Measurements from ENCODE around the gene LRIG1. TPM values are rescaled to one million over a fixed set of nuclear protein-coding genes. Genes with fewer than 3 reads are reported as not detected.

Gene LRIG1
- total and polyA plus RNA-seq, 5 donors from 2014 or later, result 46.7 to 81.3 (median 67.3) TPM

DNA sequence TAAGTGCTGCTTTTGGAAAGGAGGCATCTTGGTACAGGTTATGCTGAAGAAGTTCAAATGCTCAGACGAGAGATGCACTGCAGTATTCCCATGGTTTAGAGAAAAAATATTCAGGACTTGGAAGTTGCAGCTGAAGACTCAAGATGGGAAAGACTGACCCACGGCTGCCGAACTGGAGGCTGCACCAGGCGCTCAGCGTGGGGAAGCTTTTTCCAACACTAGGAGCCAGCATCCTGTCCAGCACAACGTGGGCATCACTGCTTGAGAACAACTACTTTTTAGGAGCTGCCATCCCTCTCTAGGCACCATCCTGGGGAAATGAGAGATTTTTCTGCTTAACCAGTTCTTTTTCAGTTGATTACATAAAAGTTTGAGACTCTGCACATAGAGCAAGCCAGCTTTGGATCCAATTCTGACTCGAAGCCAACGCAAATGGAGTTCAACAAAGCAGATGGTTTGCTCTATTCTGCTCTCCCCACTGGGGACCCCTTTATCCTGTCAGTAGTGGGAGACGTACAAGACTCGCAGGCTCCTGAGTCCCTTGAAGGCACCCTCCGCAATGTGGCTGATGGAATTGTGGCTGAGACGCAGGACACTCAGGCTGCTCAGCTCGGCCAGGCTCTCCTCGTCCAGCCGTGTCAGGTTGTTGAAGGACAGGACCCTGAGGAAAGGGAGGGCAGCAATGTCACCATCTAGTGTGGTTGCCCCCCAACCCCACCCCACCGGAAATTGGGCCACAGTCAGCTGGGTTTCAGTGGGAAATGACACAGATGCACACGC, 93.8 kb downstream of the LRIG1 start:
- Mint-ChIP-seq H3K4me3 (no peak overlapping the region), H3K27me3 (no peaks in the 10 kb centered on the region), H3K9me3 (no peaks in the 10 kb centered on the region), H3K36me3 (peaks cover 28% of the 10 kb centered on the region), H3K27ac (no peak overlapping the region), H3K4me1 (peaks cover 0 to 9% (median 6%) of the 10 kb centered on the region in 4 donors)
- no peak overlapping the region for H3K27ac ChIP-seq (ENCODE audit: insufficient read depth, low read length, poor library complexity, severe bottlenecking)
- no peaks in the 10 kb centered on the region for H3K27me3 ChIP-seq (ENCODE audit: control insufficient read depth, insufficient read depth, low read length)
- no peak for DNase-seq
- peaks cover 86% of the 10 kb centered on the region for H3K36me3 ChIP-seq (ENCODE audit: control insufficient read depth, insufficient read depth, low read length)
- no peaks in the 10 kb centered on the region for H3K9me3 ChIP-seq (ENCODE audit: control insufficient read depth in 2 of 2, low read length in 2 of 2)
- H3K4me3 ChIP-seq (ENCODE audit: low read depth, low read length), result no peak overlapping the region
- ATAC-seq (ENCODE audit: low read depth in 2 of 2), result no peak
- H3K4me1 ChIP-seq (ENCODE audit: control insufficient read depth, insufficient read depth, low read length, poor library complexity, severe bottlenecking), result no peaks in the 10 kb centered on the region

DNA sequence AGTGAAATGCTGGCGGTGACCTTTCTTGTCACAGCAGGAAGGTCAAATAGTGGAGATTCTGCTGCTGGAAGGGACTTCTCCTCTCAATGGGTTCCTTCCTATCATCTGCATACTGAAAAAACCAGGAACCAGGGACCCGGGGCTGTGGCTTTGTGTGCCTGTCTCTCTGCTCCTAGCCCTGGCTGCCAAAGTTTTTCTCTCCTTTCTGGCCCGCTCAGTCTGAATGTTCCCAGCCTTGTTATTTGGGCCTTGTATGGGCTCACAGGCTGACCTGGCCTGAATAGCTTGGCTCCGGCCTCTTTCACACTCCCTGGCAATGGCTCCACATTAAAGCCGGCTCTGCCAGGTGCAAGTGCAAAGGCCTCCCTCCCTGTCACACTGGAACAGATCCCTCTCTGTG, 94.7 kb downstream of the LRIG1 start:
- Histone ChIP-seq H3K4me1 (ENCODE audit: control insufficient read depth, insufficient read depth, low read length, poor library complexity, severe bottlenecking) (no peaks in the 10 kb centered on the region), H3K36me3 (ENCODE audit: control insufficient read depth, insufficient read depth, low read length) (peaks cover 85% of the 10 kb centered on the region), H3K27me3 (ENCODE audit: control insufficient read depth, insufficient read depth, low read length) (no peaks in the 10 kb centered on the region), H3K4me3 (ENCODE audit: low read depth, low read length) (no peak overlapping the region), H3K27ac (ENCODE audit: insufficient read depth, low read length, poor library complexity, severe bottlenecking) (no peak overlapping the region), H3K9me3 (ENCODE audit: control insufficient read depth in 2 of 2, low read length in 2 of 2) (no peaks in the 10 kb centered on the region)
- H3K4me3 Mint-ChIP-seq, result no peak overlapping the region
- H3K27me3 Mint-ChIP-seq, result no peaks in the 10 kb centered on the region
- peaks cover 0 to 9% (median 6%) of the 10 kb centered on the region in 4 donors for H3K4me1 Mint-ChIP-seq
- no peak for DNase-seq
- no peak overlapping the region for H3K27ac Mint-ChIP-seq
- no peak for ATAC-seq (ENCODE audit: low read depth in 2 of 2)
- peaks cover 24% of the 10 kb centered on the region for H3K36me3 Mint-ChIP-seq
- no peaks in the 10 kb centered on the region for H3K9me3 Mint-ChIP-seq

DNA sequence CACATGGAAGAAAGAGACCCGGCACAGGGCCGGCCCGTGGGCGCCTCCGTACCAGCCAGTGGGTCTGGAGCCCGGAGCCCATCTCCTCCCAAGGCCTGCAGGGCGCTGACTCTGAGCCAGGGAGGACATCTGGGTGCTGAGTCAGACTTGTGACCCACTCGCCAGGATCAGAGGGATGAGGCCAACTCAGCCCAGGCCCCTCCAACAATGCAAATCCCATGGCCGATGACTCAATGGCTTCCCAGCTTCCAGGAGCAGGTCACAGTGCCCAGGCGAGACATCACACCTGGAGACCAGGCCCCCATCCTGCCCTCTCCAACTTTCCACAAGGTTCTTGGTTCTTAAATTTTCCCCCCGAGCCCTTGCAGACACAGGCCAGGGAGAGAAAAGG, 95.1 kb downstream of the LRIG1 start:
- Histone ChIP-seq H3K9me3 (ENCODE audit: control insufficient read depth in 2 of 2, low read length in 2 of 2) (no peaks in the 10 kb centered on the region), H3K4me3 (ENCODE audit: low read depth, low read length) (no peak overlapping the region), H3K27ac (ENCODE audit: insufficient read depth, low read length, poor library complexity, severe bottlenecking) (no peak overlapping the region), H3K4me1 (ENCODE audit: control insufficient read depth, insufficient read depth, low read length, poor library complexity, severe bottlenecking) (no peaks in the 10 kb centered on the region), H3K36me3 (ENCODE audit: control insufficient read depth, insufficient read depth, low read length) (peaks cover 82% of the 10 kb centered on the region), H3K27me3 (ENCODE audit: control insufficient read depth, insufficient read depth, low read length) (no peaks in the 10 kb centered on the region)
- Mint-ChIP-seq H3K27me3 (no peaks in the 10 kb centered on the region), H3K4me3 (no peak overlapping the region), H3K9me3 (no peaks in the 10 kb centered on the region), H3K4me1 (peaks cover 0 to 9% (median 6%) of the 10 kb centered on the region in 4 donors), H3K27ac (no peak overlapping the region), H3K36me3 (peaks cover 21% of the 10 kb centered on the region)
- DNase-seq (no peak), ATAC-seq (ENCODE audit: low read depth in 2 of 2) (no peak)

DNA sequence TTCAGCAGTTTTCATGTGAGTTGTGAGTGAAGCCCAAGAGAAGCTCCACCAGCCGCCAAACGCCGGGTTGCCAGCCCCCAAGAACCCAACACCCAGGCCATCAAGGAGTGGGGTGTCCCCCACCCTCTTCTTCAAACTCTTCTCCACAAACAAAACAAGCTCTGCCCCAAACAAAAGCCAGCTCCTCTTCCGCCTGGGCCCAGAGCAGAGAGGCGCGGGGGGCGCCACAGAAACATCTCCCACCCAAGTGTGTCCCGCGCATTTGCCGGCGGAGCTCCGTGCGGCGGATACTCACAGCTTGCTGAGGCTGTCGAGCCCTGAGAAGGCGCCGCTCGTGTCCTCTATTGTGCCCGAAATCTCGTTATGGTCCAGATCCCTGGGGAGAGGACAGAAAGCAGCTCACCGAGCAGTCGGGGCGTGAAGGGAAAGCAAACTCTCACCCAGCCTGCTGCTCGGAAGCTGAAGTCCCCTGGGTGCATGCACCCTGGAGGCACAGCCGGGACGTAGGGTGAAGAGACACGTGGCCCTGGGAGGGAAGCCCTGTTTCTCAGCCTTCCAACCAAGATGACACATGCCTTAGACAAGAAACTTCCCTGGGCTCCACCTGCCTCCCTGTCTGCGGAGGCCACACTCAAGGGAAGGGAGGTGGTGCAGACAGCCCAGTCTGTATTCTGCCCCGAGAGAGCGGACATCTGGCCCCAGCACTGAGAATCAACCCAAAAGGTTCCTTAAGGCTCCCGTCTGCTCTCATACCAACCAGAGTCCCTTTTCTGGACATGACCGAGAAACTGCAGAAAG, 95.7 kb downstream of the LRIG1 start:
- DNase-seq, result no peak
- peaks cover 16% of the 10 kb centered on the region for H3K36me3 Mint-ChIP-seq
- no peaks in the 10 kb centered on the region for H3K4me1 ChIP-seq (ENCODE audit: control insufficient read depth, insufficient read depth, low read length, poor library complexity, severe bottlenecking)
- no peaks in the 10 kb centered on the region for H3K9me3 Mint-ChIP-seq
- no peaks in the 10 kb centered on the region for H3K27me3 Mint-ChIP-seq
- peaks cover 0 to 9% (median 6%) of the 10 kb centered on the region in 4 donors for H3K4me1 Mint-ChIP-seq
- peaks cover 76% of the 10 kb centered on the region for H3K36me3 ChIP-seq (ENCODE audit: control insufficient read depth, insufficient read depth, low read length)
- H3K27me3 ChIP-seq (ENCODE audit: control insufficient read depth, insufficient read depth, low read length), result no peaks in the 10 kb centered on the region
- no peak for ATAC-seq (ENCODE audit: low read depth in 2 of 2)
- no peak overlapping the region for H3K4me3 Mint-ChIP-seq
- no peak overlapping the region for H3K4me3 ChIP-seq (ENCODE audit: low read depth, low read length)
- H3K27ac Mint-ChIP-seq, result peak overlapping the region in 2 of 3 donors; percentile 43 to 54
- no peaks in the 10 kb centered on the region for H3K9me3 ChIP-seq (ENCODE audit: control insufficient read depth in 2 of 2, low read length in 2 of 2)
- no peak overlapping the region for H3K27ac ChIP-seq (ENCODE audit: insufficient read depth, low read length, poor library complexity, severe bottlenecking)

DNA sequence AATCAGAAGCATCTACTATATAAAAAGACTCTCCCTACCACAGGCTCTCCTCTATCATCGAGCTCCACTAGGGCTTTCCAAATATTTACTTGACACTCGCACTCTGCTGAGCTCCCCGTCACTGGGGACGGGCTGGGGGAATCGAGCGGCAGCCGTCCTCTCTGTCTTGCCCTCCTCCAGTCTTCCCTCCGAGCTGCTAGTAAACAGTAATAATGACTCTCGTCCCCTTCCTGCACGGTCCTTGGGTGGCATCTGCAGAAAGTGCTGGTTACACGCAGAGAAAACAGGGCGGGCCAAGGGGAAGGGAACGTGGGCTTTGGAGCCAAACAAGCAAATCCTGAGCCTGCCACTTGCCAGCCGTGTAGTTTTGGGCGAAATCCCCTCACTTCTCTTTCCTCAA, 96.6 kb downstream of the LRIG1 start:
- Histone ChIP-seq H3K4me3 (ENCODE audit: low read depth, low read length) (no peak overlapping the region), H3K4me1 (ENCODE audit: control insufficient read depth, insufficient read depth, low read length, poor library complexity, severe bottlenecking) (no peaks in the 10 kb centered on the region), H3K27ac (ENCODE audit: insufficient read depth, low read length, poor library complexity, severe bottlenecking) (no peak overlapping the region), H3K36me3 (ENCODE audit: control insufficient read depth, insufficient read depth, low read length) (peaks cover 69% of the 10 kb centered on the region), H3K27me3 (ENCODE audit: control insufficient read depth, insufficient read depth, low read length) (no peaks in the 10 kb centered on the region), H3K9me3 (ENCODE audit: control insufficient read depth in 2 of 2, low read length in 2 of 2) (no peaks in the 10 kb centered on the region)
- DNase-seq (no peak), ATAC-seq (ENCODE audit: low read depth in 2 of 2) (no peak)
- Mint-ChIP-seq H3K4me3 (no peak overlapping the region), H3K27ac (no peak overlapping the region), H3K36me3 (peaks cover 15% of the 10 kb centered on the region), H3K9me3 (no peaks in the 10 kb centered on the region), H3K27me3 (no peaks in the 10 kb centered on the region), H3K4me1 (peaks cover 0 to 9% (median 6%) of the 10 kb centered on the region in 4 donors)

DNA sequence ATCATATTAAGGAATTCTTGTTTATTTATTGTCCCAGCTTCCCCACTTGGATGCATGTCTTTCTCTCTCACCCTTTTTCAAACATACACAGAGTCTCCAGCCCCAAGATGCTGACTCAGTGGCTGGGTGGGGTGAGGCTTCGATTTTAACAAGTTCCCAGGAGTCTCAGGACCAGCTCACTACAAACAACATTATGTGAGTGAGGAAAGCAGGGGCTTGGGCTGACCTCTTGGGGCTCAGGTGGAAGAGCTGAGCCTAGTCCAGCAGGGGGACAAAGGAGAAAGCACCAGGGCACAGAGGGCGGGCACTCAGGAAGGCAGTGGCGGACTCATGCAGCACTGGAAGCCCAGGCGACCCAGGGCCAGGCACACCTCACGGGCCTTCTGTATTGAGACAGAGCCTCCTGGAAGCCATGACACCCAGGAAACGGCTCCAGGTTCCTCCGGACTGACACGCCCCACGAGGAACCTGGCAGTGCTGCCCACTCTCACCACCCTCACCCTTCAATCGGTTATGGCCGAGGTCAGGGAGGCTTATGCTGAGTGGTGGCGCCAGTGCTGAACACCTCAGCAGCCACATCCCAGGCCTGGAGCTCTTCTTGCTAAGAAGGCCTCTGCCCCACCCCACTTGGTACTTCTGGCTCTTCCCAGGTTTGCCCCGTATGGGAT, 97.4 kb downstream of the LRIG1 start:
- ATAC-seq (ENCODE audit: low read depth in 2 of 2) (no peak), DNase-seq (no peak)
- H3K36me3 Mint-ChIP-seq, result peaks cover 15% of the 10 kb centered on the region
- H3K27ac Mint-ChIP-seq, result peak overlapping the region in 1 of 3 donors; percentile 62
- Histone ChIP-seq H3K36me3 (ENCODE audit: control insufficient read depth, insufficient read depth, low read length) (peaks cover 73% of the 10 kb centered on the region), H3K9me3 (ENCODE audit: control insufficient read depth in 2 of 2, low read length in 2 of 2) (no peaks in the 10 kb centered on the region), H3K4me1 (ENCODE audit: control insufficient read depth, insufficient read depth, low read length, poor library complexity, severe bottlenecking) (no peaks in the 10 kb centered on the region), H3K27ac (ENCODE audit: insufficient read depth, low read length, poor library complexity, severe bottlenecking) (no peak overlapping the region), H3K4me3 (ENCODE audit: low read depth, low read length) (no peak overlapping the region), H3K27me3 (ENCODE audit: control insufficient read depth, insufficient read depth, low read length) (no peaks in the 10 kb centered on the region)
- peaks cover 0 to 9% (median 6%) of the 10 kb centered on the region in 4 donors for H3K4me1 Mint-ChIP-seq
- no peaks in the 10 kb centered on the region for H3K27me3 Mint-ChIP-seq
- no peak overlapping the region for H3K4me3 Mint-ChIP-seq
- H3K9me3 Mint-ChIP-seq, result no peaks in the 10 kb centered on the region

DNA sequence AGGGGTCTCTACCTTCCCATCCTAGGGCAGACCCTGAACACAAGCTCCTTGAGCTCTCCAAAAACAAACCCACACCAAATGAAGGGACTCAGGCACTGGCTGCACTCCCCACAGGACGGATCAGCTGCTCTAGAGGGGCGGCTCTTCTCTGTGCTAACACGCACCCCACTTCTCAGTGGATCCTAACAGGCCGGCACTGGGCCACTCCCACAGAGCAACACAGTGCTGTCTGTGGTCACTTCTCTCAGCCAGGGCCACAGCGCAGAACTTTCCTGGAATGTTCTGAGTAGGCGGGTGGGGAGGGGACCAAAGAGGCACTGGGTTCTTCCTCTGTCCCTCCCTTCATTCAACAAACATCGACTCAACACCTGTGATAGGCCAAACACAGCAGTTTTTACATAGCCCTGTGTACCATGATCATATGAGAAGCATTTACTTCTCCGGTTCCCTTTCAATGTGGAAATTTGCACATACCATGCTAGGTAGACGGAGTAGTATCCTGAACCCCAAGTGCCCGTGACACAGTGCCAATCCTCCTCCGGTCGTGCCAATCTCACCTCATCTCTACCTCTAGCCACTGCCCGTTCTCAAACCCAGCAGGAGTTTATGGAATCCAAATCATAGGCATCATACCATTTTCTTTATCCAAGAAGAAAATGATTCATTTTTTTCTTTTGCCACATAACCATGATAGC, 98.1 kb downstream of the LRIG1 start:
- no peak for ATAC-seq (ENCODE audit: low read depth in 2 of 2)
- Mint-ChIP-seq H3K27ac (peak overlapping the region in 2 of 3 donors; percentile 62 to 70), H3K27me3 (no peaks in the 10 kb centered on the region), H3K36me3 (peaks cover 14% of the 10 kb centered on the region), H3K4me3 (no peak overlapping the region), H3K4me1 (peaks cover 0 to 15% (median 4%) of the 10 kb centered on the region in 4 donors), H3K9me3 (no peaks in the 10 kb centered on the region)
- no peak for DNase-seq
- Histone ChIP-seq H3K9me3 (ENCODE audit: control insufficient read depth in 2 of 2, low read length in 2 of 2) (no peaks in the 10 kb centered on the region), H3K4me1 (ENCODE audit: control insufficient read depth, insufficient read depth, low read length, poor library complexity, severe bottlenecking) (no peaks in the 10 kb centered on the region), H3K36me3 (ENCODE audit: control insufficient read depth, insufficient read depth, low read length) (peaks cover 73% of the 10 kb centered on the region), H3K27ac (ENCODE audit: insufficient read depth, low read length, poor library complexity, severe bottlenecking) (no peak overlapping the region), H3K4me3 (ENCODE audit: low read depth, low read length) (no peak overlapping the region), H3K27me3 (ENCODE audit: control insufficient read depth, insufficient read depth, low read length) (no peaks in the 10 kb centered on the region)

Data from CD4-positive, CD25-positive, alpha-beta regulatory T cell (primary cell).